Mammary epithelial cell (primary cell): ENCODE measurements around the gene MACROD1.

Source experiments
- EZH2 ChIP-seq: IDR thresholded peaks from 2 replicates; pipeline ENCODE4 v1.6.1; 2012; ENCODE audit warnings: low read length, inconsistent platforms, borderline replicate concordance
- TF ChIP-seq, protein P1 (sequence below), 2 donors: IDR thresholded peaks in 1 of 2; conservative IDR thresholded peaks in 1 of 2; 2 replicates each; pipeline ENCODE4 v1.5.1; 2011 to 2012; ENCODE audit warnings: inconsistent platforms in 2 of 2, low read length in 2 of 2, mild to moderate bottlenecking in 2 of 2, control low read depth in 1 of 2, low read depth in 1 of 2; ENCODE audit not compliant: insufficient read depth in 1 of 2; ENCODE audit errors: extremely low read depth in 1 of 2

GRCh38 chr11:63951779-63952536, 214.0 kb downstream of the MACROD1 start:
- no peak for TF ChIP-seq EZH2
- TF ChIP-seq, protein P1, sequence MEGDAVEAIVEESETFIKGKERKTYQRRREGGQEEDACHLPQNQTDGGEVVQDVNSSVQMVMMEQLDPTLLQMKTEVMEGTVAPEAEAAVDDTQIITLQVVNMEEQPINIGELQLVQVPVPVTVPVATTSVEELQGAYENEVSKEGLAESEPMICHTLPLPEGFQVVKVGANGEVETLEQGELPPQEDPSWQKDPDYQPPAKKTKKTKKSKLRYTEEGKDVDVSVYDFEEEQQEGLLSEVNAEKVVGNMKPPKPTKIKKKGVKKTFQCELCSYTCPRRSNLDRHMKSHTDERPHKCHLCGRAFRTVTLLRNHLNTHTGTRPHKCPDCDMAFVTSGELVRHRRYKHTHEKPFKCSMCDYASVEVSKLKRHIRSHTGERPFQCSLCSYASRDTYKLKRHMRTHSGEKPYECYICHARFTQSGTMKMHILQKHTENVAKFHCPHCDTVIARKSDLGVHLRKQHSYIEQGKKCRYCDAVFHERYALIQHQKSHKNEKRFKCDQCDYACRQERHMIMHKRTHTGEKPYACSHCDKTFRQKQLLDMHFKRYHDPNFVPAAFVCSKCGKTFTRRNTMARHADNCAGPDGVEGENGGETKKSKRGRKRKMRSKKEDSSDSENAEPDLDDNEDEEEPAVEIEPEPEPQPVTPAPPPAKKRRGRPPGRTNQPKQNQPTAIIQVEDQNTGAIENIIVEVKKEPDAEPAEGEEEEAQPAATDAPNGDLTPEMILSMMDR (conservative IDR thresholded peaks at IDR 0.05 in 1 of 2, IDR thresholded peaks at IDR 0.05 in 1 of 2; ENCODE audit: extremely low read depth in 1 of 2, insufficient read depth in 1 of 2, low read depth in 1 of 2, low read length in 2 of 2) = no peak
